B cell (primary cell): ENCODE results near the gene PCDHGA10. TPM values are rescaled to one million over a fixed set of nuclear protein-coding genes. Genes with fewer than 3 reads are reported as not detected.

Experiments used
- polyA plus RNA-seq: library from polyadenylated mRNA; depleted of rRNA; stranded (reverse); fragments of >200 nt; gene quantifications from 2 replicates; pipeline ENCODE4 v1.2.3, GENCODE V29; 2012
- total RNA-seq, 2 donors: library from RNA; stranded (reverse); fragments of 120-200 nt in 1 of 2; gene quantifications; 1 replicate in 1 of 2; 2 replicates in 1 of 2; pipeline versions ENCODE4 v1.2.3 to v1.2.4, GENCODE V29; 2013 to 2022

PCDHGA10 gene
- total and polyA plus RNA-seq, 2 donors (not counting 1 experiment from before 2014, with no cell fraction given), result 0.10 to 1.9 TPM

Other genes starting within 250 kb of the PCDHGA10 start
Only the 30 nearest of the 37 such genes appear.
- gene PCDHB10, start 220.6 kb upstream of the PCDHGA10 start, total RNA-seq, result not detected in 2 replicates
- not detected in 2 replicates for gene PCDHB10, start 220.6 kb upstream of the PCDHGA10 start, polyA plus RNA-seq
- not detected in 2 replicates for gene PCDHB11, start 213.4 kb upstream of the PCDHGA10 start, total RNA-seq
- not detected in 2 replicates for gene PCDHB11, start 213.4 kb upstream of the PCDHGA10 start, polyA plus RNA-seq
- not detected in 2 replicates for gene PCDHB12, start 204.3 kb upstream of the PCDHGA10 start, total RNA-seq
- not detected in 2 replicates for gene PCDHB12, start 204.3 kb upstream of the PCDHGA10 start, polyA plus RNA-seq
- 0.07 TPM in 1 of 2 replicates, not detected in the other for gene PCDHB13, start 199.1 kb upstream of the PCDHGA10 start, total RNA-seq
- gene PCDHB13, start 199.1 kb upstream of the PCDHGA10 start, polyA plus RNA-seq, result not detected in 2 replicates
- gene PCDHB14, start 189.6 kb upstream of the PCDHGA10 start, total RNA-seq, result 0.10 TPM in 1 of 2 replicates, not detected in the other
- not detected in 2 replicates for gene PCDHB14, start 189.6 kb upstream of the PCDHGA10 start, polyA plus RNA-seq
- gene PCDHB15, start 167.6 kb upstream of the PCDHGA10 start, total RNA-seq, result not detected in 2 replicates
- 0.10 TPM in 1 of 2 replicates, not detected in the other for gene PCDHB15, start 167.6 kb upstream of the PCDHGA10 start, polyA plus RNA-seq
- 3.4 and 3.6 TPM in 2 replicates for gene SLC25A2, start 108.9 kb upstream of the PCDHGA10 start, total RNA-seq
- gene SLC25A2, start 108.9 kb upstream of the PCDHGA10 start, polyA plus RNA-seq, result 0.12 and 0.29 TPM in 2 replicates
- 119 TPM in 2 replicates for gene TAF7, start 92.2 kb upstream of the PCDHGA10 start, total RNA-seq
- 52.1 and 76.7 TPM in 2 replicates for gene TAF7, start 92.2 kb upstream of the PCDHGA10 start, polyA plus RNA-seq
- gene PCDHGA1, start 82.5 kb upstream of the PCDHGA10 start, total RNA-seq, result 0.53 and 0.64 TPM in 2 replicates
- gene PCDHGA1, start 82.5 kb upstream of the PCDHGA10 start, polyA plus RNA-seq, result 0.06 and 0.17 TPM in 2 replicates
- gene PCDHGA2, start 74.2 kb upstream of the PCDHGA10 start, total RNA-seq, result 0.07 and 0.29 TPM in 2 replicates
- 0.06 and 0.09 TPM in 2 replicates for gene PCDHGA2, start 74.2 kb upstream of the PCDHGA10 start, polyA plus RNA-seq
- gene PCDHGA3, start 69.2 kb upstream of the PCDHGA10 start, total RNA-seq, result 0.29 and 0.32 TPM in 2 replicates
- gene PCDHGA3, start 69.2 kb upstream of the PCDHGA10 start, polyA plus RNA-seq, result 0.10 TPM in 1 of 2 replicates, not detected in the other
- 0.66 and 0.69 TPM in 2 replicates for gene PCDHGB1, start 62.9 kb upstream of the PCDHGA10 start, total RNA-seq
- gene PCDHGB1, start 62.9 kb upstream of the PCDHGA10 start, polyA plus RNA-seq, result 0.09 and 0.10 TPM in 2 replicates
- gene PCDHGA4, start 58.0 kb upstream of the PCDHGA10 start, total RNA-seq, result 1.1 TPM in 2 replicates
- gene PCDHGA4, start 58.0 kb upstream of the PCDHGA10 start, polyA plus RNA-seq, result 0.09 and 0.13 TPM in 2 replicates
- 3.3 and 3.9 TPM in 2 replicates for gene PCDHGB2, start 53.0 kb upstream of the PCDHGA10 start, total RNA-seq
- gene PCDHGB2, start 53.0 kb upstream of the PCDHGA10 start, polyA plus RNA-seq, result 0.32 and 0.66 TPM in 2 replicates
- gene PCDHGA5, start 48.8 kb upstream of the PCDHGA10 start, total RNA-seq, result 1.7 and 1.8 TPM in 2 replicates
- 0.07 and 0.21 TPM in 2 replicates for gene PCDHGA5, start 48.8 kb upstream of the PCDHGA10 start, polyA plus RNA-seq
- 2.8 and 3.8 TPM in 2 replicates for gene PCDHGB3, start 42.7 kb upstream of the PCDHGA10 start, total RNA-seq
- 0.33 and 0.52 TPM in 2 replicates for gene PCDHGB3, start 42.7 kb upstream of the PCDHGA10 start, polyA plus RNA-seq
- gene PCDHGA6, start 39.1 kb upstream of the PCDHGA10 start, total RNA-seq, result 2.5 and 2.7 TPM in 2 replicates
- 0.33 and 0.78 TPM in 2 replicates for gene PCDHGA6, start 39.1 kb upstream of the PCDHGA10 start, polyA plus RNA-seq
- 1.8 and 2.3 TPM in 2 replicates for gene PCDHGA7, start 30.2 kb upstream of the PCDHGA10 start, total RNA-seq
- gene PCDHGA7, start 30.2 kb upstream of the PCDHGA10 start, polyA plus RNA-seq, result 0.23 and 0.49 TPM in 2 replicates
- gene PCDHGB4, start 25.3 kb upstream of the PCDHGA10 start, total RNA-seq, result 1.6 and 1.8 TPM in 2 replicates
- 0.06 and 0.39 TPM in 2 replicates for gene PCDHGB4, start 25.3 kb upstream of the PCDHGA10 start, polyA plus RNA-seq
- gene PCDHGA8, start 20.4 kb upstream of the PCDHGA10 start, total RNA-seq, result 1.2 and 1.3 TPM in 2 replicates
- gene PCDHGA8, start 20.4 kb upstream of the PCDHGA10 start, polyA plus RNA-seq, result 0.06 and 0.21 TPM in 2 replicates
- gene PCDHGB5, start 15.0 kb upstream of the PCDHGA10 start, total RNA-seq, result 2.5 TPM in 2 replicates
- gene PCDHGB5, start 15.0 kb upstream of the PCDHGA10 start, polyA plus RNA-seq, result 0.20 and 0.37 TPM in 2 replicates
- 1.9 and 2.5 TPM in 2 replicates for gene PCDHGA9, start 10.2 kb upstream of the PCDHGA10 start, total RNA-seq
- 0.19 TPM in 2 replicates for gene PCDHGA9, start 10.2 kb upstream of the PCDHGA10 start, polyA plus RNA-seq
- 2.1 and 2.2 TPM in 2 replicates for gene PCDHGB6, start 5.0 kb upstream of the PCDHGA10 start, total RNA-seq
- gene PCDHGB6, start 5.0 kb upstream of the PCDHGA10 start, polyA plus RNA-seq, result 0.22 and 0.33 TPM in 2 replicates
- 1.9 and 2.2 TPM in 2 replicates for gene PCDHGB7, start 4.7 kb downstream of the PCDHGA10 start, total RNA-seq
- gene PCDHGB7, start 4.7 kb downstream of the PCDHGA10 start, polyA plus RNA-seq, result 0.06 and 0.12 TPM in 2 replicates
- 1.5 and 1.8 TPM in 2 replicates for gene PCDHGA11, start 8.1 kb downstream of the PCDHGA10 start, total RNA-seq
- 0.15 TPM in 1 of 2 replicates, not detected in the other for gene PCDHGA11, start 8.1 kb downstream of the PCDHGA10 start, polyA plus RNA-seq
- gene PCDHGA12, start 17.5 kb downstream of the PCDHGA10 start, total RNA-seq, result 1.6 and 2.8 TPM in 2 replicates
- gene PCDHGA12, start 17.5 kb downstream of the PCDHGA10 start, polyA plus RNA-seq, result 0.09 and 0.27 TPM in 2 replicates
- 1.9 and 2.0 TPM in 2 replicates for gene PCDHGC3, start 63.0 kb downstream of the PCDHGA10 start, total RNA-seq
- 0.12 and 0.88 TPM in 2 replicates for gene PCDHGC3, start 63.0 kb downstream of the PCDHGA10 start, polyA plus RNA-seq
- gene PCDHGC4, start 72.0 kb downstream of the PCDHGA10 start, total RNA-seq, result 0.42 and 0.75 TPM in 2 replicates
- 0.09 and 0.14 TPM in 2 replicates for gene PCDHGC4, start 72.0 kb downstream of the PCDHGA10 start, polyA plus RNA-seq
- 0.46 and 0.67 TPM in 2 replicates for gene PCDHGC5, start 76.1 kb downstream of the PCDHGA10 start, total RNA-seq
- gene PCDHGC5, start 76.1 kb downstream of the PCDHGA10 start, polyA plus RNA-seq, result 0.06 and 0.10 TPM in 2 replicates
- 111 and 113 TPM in 2 replicates for gene DIAPH1, start 206.0 kb downstream of the PCDHGA10 start, total RNA-seq
- 59.7 and 61.5 TPM in 2 replicates for gene DIAPH1, start 206.0 kb downstream of the PCDHGA10 start, polyA plus RNA-seq